Neural cell (in vitro differentiated cells): ENCODE results near the gene RYR3. TPM values are rescaled to one million over a fixed set of nuclear protein-coding genes. Genes with fewer than 3 reads are reported as not detected.

Experiments used
- H2AFZ ChIP-seq: fragments of 200-600, 300-800 bp; sonication (generic), shearing (Covaris generic); 2 replicates; pipeline ENCODE4 v1.6.0; 2014; ENCODE audit warnings: low read depth, mild to moderate bottlenecking, antibody characterized with exemption, low read length, moderate library complexity
- H3F3A ChIP-seq: fragments of 200-600 bp; shearing (Covaris generic); 2 replicates; pipeline ENCODE4 v1.6.1; 2016; ENCODE audit warnings: mild to moderate bottlenecking, moderate library complexity, mixed read lengths, antibody characterized with exemption, low read length; ENCODE audit not compliant: insufficient read depth, poor library complexity, severe bottlenecking
- H3K27ac ChIP-seq: fragments of 200-600, 300-800 bp; sonication (generic), shearing (Covaris generic); 2 replicates; pipeline ENCODE4 v1.5.1; 2014; ENCODE audit warnings: mild to moderate bottlenecking, low read length, moderate library complexity
- H3K27me3 ChIP-seq: fragments of 300-800, 200-600 bp; sonication (generic), shearing (Covaris generic); 2 replicates; pipeline ENCODE4 v1.6.0; 2014; ENCODE audit warnings: mild to moderate bottlenecking, low read depth, low read length, moderate library complexity; ENCODE audit not compliant: insufficient read depth
- H3K36me3 ChIP-seq: fragments of 300-800, 200-600 bp; sonication (generic), shearing (Covaris generic); 2 replicates; pipeline ENCODE4 v1.5.1; 2014; ENCODE audit warnings: mild to moderate bottlenecking, antibody characterized with exemption, low read length, moderate library complexity; ENCODE audit not compliant: insufficient read depth
- H3K4me2 ChIP-seq: fragments of 300-800, 200-600 bp; sonication (generic), shearing (Covaris generic); 2 replicates; pipeline ENCODE4 v1.6.0; 2014; ENCODE audit warnings: mild to moderate bottlenecking, low read length
- H3K4me3 ChIP-seq: fragments of 300-800, 200-600 bp; sonication (generic), shearing (Covaris generic); 2 replicates; pipeline ENCODE4 v1.5.1; 2014; ENCODE audit warnings: mild to moderate bottlenecking, low read length, moderate library complexity
- H3K79me2 ChIP-seq: fragments of 200-600 bp; shearing (Covaris generic); replicated peaks from 2 replicates; pipeline ENCODE4 v1.6.0; 2014; ENCODE audit warnings: mild to moderate bottlenecking, low read length, moderate library complexity; ENCODE audit not compliant: insufficient read depth
- H3K9ac ChIP-seq: fragments of 300-800, 200-600 bp; sonication (generic), shearing (Covaris generic); 2 replicates; pipeline ENCODE4 v1.6.1; 2016; ENCODE audit warnings: mild to moderate bottlenecking, low read length, mixed read lengths
- H3K9me2 ChIP-seq: fragments of 200-600 bp; shearing (Covaris generic); 2 replicates; pipeline ENCODE4 v1.6.1; 2016; ENCODE audit warnings: mild to moderate bottlenecking, low read length, mixed read lengths; ENCODE audit not compliant: insufficient read depth
- H3K9me3 ChIP-seq: fragments of 200-600, 300-800 bp; sonication (generic), shearing (Covaris generic); 2 replicates; pipeline ENCODE4 v1.6.1; 2016; ENCODE audit warnings: mild to moderate bottlenecking, mixed run types, low read length, moderate library complexity, mixed read lengths
- H4K20me1 ChIP-seq: fragments of 200-600 bp; shearing (Covaris generic); 2 replicates; pipeline ENCODE4 v1.6.1; 2016; ENCODE audit warnings: mild to moderate bottlenecking, mixed run types; ENCODE audit not compliant: insufficient read depth
- CTCF ChIP-seq: fragments of 450-650 bp; IDR thresholded peaks from 2 replicates; pipeline ENCODE4 v1.5.1; 2014; ENCODE audit warnings: antibody characterized with exemption, mild to moderate bottlenecking, moderate library complexity; ENCODE audit not compliant: poor library complexity, severe bottlenecking
- EP300 ChIP-seq: fragments of 450-650 bp; conservative IDR thresholded peaks from 2 replicates; pipeline ENCODE4 v1.6.1; 2014; ENCODE audit warnings: antibody characterized with exemption, mild to moderate bottlenecking, moderate library complexity; ENCODE audit not compliant: poor library complexity, severe bottlenecking
- EZH2 ChIP-seq: fragments of 200-600, 300-800 bp; shearing (Covaris generic), sonication (generic); IDR thresholded peaks from 2 replicates; pipeline ENCODE4 v1.6.1; 2014; ENCODE audit warnings: antibody characterized with exemption, low read length, borderline replicate concordance, mild to moderate bottlenecking; ENCODE audit not compliant: insufficient read depth, poor library complexity, severe bottlenecking
- MXI1 ChIP-seq: fragments of 450-650 bp; conservative IDR thresholded peaks from 2 replicates; pipeline ENCODE4 v1.6.1; 2014; ENCODE audit warnings: antibody characterized with exemption, mild to moderate bottlenecking; ENCODE audit not compliant: poor library complexity, severe bottlenecking
- POLR2AphosphoS5 ChIP-seq: IDR thresholded peaks from 2 replicates; pipeline ENCODE4 v1.6.1; 2012
- RAD21 ChIP-seq: fragments of 450-650 bp; conservative IDR thresholded peaks from 2 replicates; pipeline ENCODE4 v1.6.1; 2014; ENCODE audit warnings: antibody characterized with exemption, mild to moderate bottlenecking, moderate library complexity
- REST ChIP-seq: IDR thresholded peaks from 2 replicates; pipeline ENCODE4 v1.6.1; 2012; ENCODE audit warnings: borderline replicate concordance
- SMC3 ChIP-seq: fragments of 450-650 bp; conservative IDR thresholded peaks from 2 replicates; pipeline ENCODE4 v1.6.1; 2014; ENCODE audit warnings: antibody characterized with exemption, mild to moderate bottlenecking, moderate library complexity; ENCODE audit not compliant: poor library complexity
- TAF1 ChIP-seq: IDR thresholded peaks from 2 replicates; pipeline ENCODE4 v1.6.1; 2012; ENCODE audit warnings: low read depth
- polyA plus RNA-seq: library from polyadenylated mRNA; depleted of rRNA; stranded (reverse); fragments of >200 nt; gene quantifications from 2 replicates; pipeline ENCODE4 v1.2.3, GENCODE V29; 2014

Gene RYR3
- polyA plus RNA-seq, 1 donor from 2014 or later, result 12.6 TPM

- no peaks in the 10 kb centered on the region for H3K9me3 ChIP-seq
- no peaks in the 10 kb centered on the region for H3K9me2 ChIP-seq
- no peaks in the 10 kb centered on the region for H3K79me2 ChIP-seq
- H3K4me2 ChIP-seq, result no peak overlapping the region
- no peaks in the 10 kb centered on the region for H4K20me1 ChIP-seq
- H3K4me3 ChIP-seq, result no peak overlapping the region
- no peaks in the 10 kb centered on the region for H3F3A ChIP-seq
- TF ChIP-seq EZH2, result no peak
- no peak for TF ChIP-seq TAF1
- TF ChIP-seq EP300, result no peak
- peak; percentile 57 for TF ChIP-seq RAD21
- no peak for TF ChIP-seq REST
- TF ChIP-seq MXI1, result no peak
- TF ChIP-seq SMC3, result peak; percentile 61
- TF ChIP-seq POLR2AphosphoS5, result no peak
- peak; percentile 62 for TF ChIP-seq CTCF
- no peak overlapping the region for H3K9ac ChIP-seq
- no peaks in the 10 kb centered on the region for H3K27me3 ChIP-seq
- H2AFZ ChIP-seq, result no peak overlapping the region
- H3K27ac ChIP-seq, result no peak overlapping the region
- H3K36me3 ChIP-seq, result no peaks in the 10 kb centered on the region
Observed at GRCh38 chr15:33737687-33738601, 427.2 kb downstream of the RYR3 start.

GRCh38 chr15:33738941-33739664 lies 428.3 kb downstream of the RYR3 start:
- Histone ChIP-seq H2AFZ (no peak overlapping the region), H3K4me3 (no peak overlapping the region), H3K79me2 (no peaks in the 10 kb centered on the region), H3K9me2 (no peaks in the 10 kb centered on the region), H3K9ac (no peak overlapping the region), H3F3A (no peaks in the 10 kb centered on the region), H3K9me3 (no peaks in the 10 kb centered on the region), H3K27ac (no peak overlapping the region), H4K20me1 (no peaks in the 10 kb centered on the region), H3K36me3 (no peaks in the 10 kb centered on the region), H3K4me2 (no peak overlapping the region), H3K27me3 (no peaks in the 10 kb centered on the region)
- no peak for TF ChIP-seq SMC3
- no peak for TF ChIP-seq TAF1
- no peak for TF ChIP-seq EZH2
- no peak for TF ChIP-seq MXI1
- no peak for TF ChIP-seq REST
- no peak for TF ChIP-seq CTCF
- TF ChIP-seq EP300, result no peak
- no peak for TF ChIP-seq RAD21
- TF ChIP-seq POLR2AphosphoS5, result no peak
